ENCODE results near the gene ABCA13.

ABCA13 gene

GRCh38 chr7:48635796-48636195 lies 464.5 kb downstream of the ABCA13 start:
- Histone ChIP-seq H3K27me3 (ENCODE audit: control insufficient read depth, insufficient read depth, low read length, poor library complexity, severe bottlenecking) (no peaks in the 10 kb centered on the region), H3K36me3 (ENCODE audit: control insufficient read depth, insufficient read depth, low read length) (no peaks in the 10 kb centered on the region), H3K4me1 (ENCODE audit: control insufficient read depth, insufficient read depth, low read length) (no peaks in the 10 kb centered on the region), H3K9me3 (ENCODE audit: control insufficient read depth, low read length) (no peaks in the 10 kb centered on the region), H3K4me3 (ENCODE audit: insufficient read depth, low read depth, low read length) (no peak overlapping the region), H3K27ac (ENCODE audit: insufficient read depth, low read depth, low read length, poor library complexity, severe bottlenecking) (no peak overlapping the region)
- 100% methylated on average over 1 of the region's 1 CpG; no CpG with 5 or more reads in 1 of the 2 experiments for WGBS, 2 experiments

- Histone ChIP-seq H3K27ac (ENCODE audit: insufficient read depth, low read depth, low read length, poor library complexity, severe bottlenecking) (no peak overlapping the region), H3K4me3 (ENCODE audit: insufficient read depth, low read depth, low read length) (no peak overlapping the region), H3K9me3 (ENCODE audit: control insufficient read depth, low read length) (no peaks in the 10 kb centered on the region), H3K4me1 (ENCODE audit: control insufficient read depth, insufficient read depth, low read length) (no peaks in the 10 kb centered on the region), H3K27me3 (ENCODE audit: control insufficient read depth, insufficient read depth, low read length, poor library complexity, severe bottlenecking) (no peaks in the 10 kb centered on the region), H3K36me3 (ENCODE audit: control insufficient read depth, insufficient read depth, low read length) (no peaks in the 10 kb centered on the region)
- 87 to 94% methylated on average over 2 to 3 of the region's 3 CpGs for WGBS, 2 experiments
These were observed 465.2 kb downstream of the ABCA13 start for GRCh38 chr7:48636391-48637015.

GRCh38 chr7:48637382-48637781 lies 466.1 kb downstream of the ABCA13 start:
- H3K27ac ChIP-seq (ENCODE audit: insufficient read depth, low read depth, low read length, poor library complexity, severe bottlenecking): no peak overlapping the region
- WGBS, 2 experiments: 90% methylated on average over 1 of the region's 1 CpG; no CpG with 5 or more reads in 1 of the 2 experiments
- H3K27me3 ChIP-seq (ENCODE audit: control insufficient read depth, insufficient read depth, low read length, poor library complexity, severe bottlenecking): no peaks in the 10 kb centered on the region
- H3K36me3 ChIP-seq (ENCODE audit: control insufficient read depth, insufficient read depth, low read length): no peaks in the 10 kb centered on the region
- no peaks in the 10 kb centered on the region for H3K4me1 ChIP-seq (ENCODE audit: control insufficient read depth, insufficient read depth, low read length)
- no peak overlapping the region for H3K4me3 ChIP-seq (ENCODE audit: insufficient read depth, low read depth, low read length)
- H3K9me3 ChIP-seq (ENCODE audit: control insufficient read depth, low read length): no peaks in the 10 kb centered on the region

DNA sequence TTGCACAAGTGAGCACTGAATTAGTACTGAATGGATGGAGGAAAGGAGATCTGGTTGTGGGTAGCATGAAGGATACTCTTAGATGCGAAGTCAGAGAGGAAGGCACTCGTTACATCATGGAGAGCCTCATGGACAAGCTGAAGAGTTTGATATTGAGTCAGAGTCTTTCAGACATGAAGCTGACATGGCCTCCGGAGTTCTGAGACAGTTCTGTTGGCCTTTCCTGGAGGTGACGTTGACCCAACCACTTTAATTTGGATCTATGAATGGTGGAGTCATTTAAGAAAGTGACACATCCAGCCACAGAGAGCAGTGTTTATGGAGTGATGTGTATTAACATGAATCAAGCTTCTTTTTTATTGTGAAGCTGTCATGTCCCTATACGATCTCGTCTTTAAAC lies 466.8 kb downstream of the ABCA13 start:
- H3K27me3 ChIP-seq (ENCODE audit: control insufficient read depth, insufficient read depth, low read length, poor library complexity, severe bottlenecking): no peaks in the 10 kb centered on the region
- H3K27ac ChIP-seq (ENCODE audit: insufficient read depth, low read depth, low read length, poor library complexity, severe bottlenecking): no peak overlapping the region
- no peaks in the 10 kb centered on the region for H3K4me1 ChIP-seq (ENCODE audit: control insufficient read depth, insufficient read depth, low read length)
- WGBS, 2 experiments: 92 to 94% methylated on average over 6 of the region's 6 CpGs
- H3K36me3 ChIP-seq (ENCODE audit: control insufficient read depth, insufficient read depth, low read length): no peaks in the 10 kb centered on the region
- H3K4me3 ChIP-seq (ENCODE audit: insufficient read depth, low read depth, low read length): no peak overlapping the region
- H3K9me3 ChIP-seq (ENCODE audit: control insufficient read depth, low read length): no peaks in the 10 kb centered on the region

DNA sequence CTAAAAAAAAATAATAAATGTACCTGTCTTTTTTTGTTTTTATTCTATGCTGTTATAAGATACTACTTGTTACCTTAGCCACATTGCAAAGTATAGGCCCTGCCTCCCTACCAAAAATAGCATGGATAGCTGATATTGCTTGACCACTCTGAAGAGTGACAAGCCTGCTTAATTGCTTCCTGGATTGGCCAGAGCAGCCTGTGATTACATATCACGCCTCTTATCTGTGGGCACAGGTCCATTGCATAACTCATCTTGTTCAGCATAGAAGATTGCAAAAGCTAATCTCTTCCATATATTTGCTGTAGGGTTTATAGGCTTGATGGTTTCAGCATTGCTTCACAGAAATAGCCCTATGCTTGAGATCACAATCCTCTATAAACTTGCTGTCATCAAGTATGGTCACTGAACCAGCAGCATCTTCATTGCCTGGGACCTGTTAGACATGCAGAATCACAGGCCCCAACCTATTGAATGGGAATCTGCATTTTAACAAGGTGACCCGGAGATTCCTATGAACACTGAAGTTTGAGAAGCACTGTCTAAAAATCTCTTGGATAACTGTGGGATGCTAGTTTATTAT lies 472.3 kb downstream of the ABCA13 start:
- Histone ChIP-seq H3K9me3 (ENCODE audit: control insufficient read depth, low read length) (no peaks in the 10 kb centered on the region), H3K27ac (ENCODE audit: insufficient read depth, low read depth, low read length, poor library complexity, severe bottlenecking) (no peak overlapping the region), H3K4me3 (ENCODE audit: insufficient read depth, low read depth, low read length) (no peak overlapping the region), H3K36me3 (ENCODE audit: control insufficient read depth, insufficient read depth, low read length) (no peaks in the 10 kb centered on the region), H3K27me3 (ENCODE audit: control insufficient read depth, insufficient read depth, low read length, poor library complexity, severe bottlenecking) (no peaks in the 10 kb centered on the region), H3K4me1 (ENCODE audit: control insufficient read depth, insufficient read depth, low read length) (no peaks in the 10 kb centered on the region)
- WGBS, 2 experiments: 92 to 96% methylated on average over 2 of the region's 2 CpGs

GRCh38 chr7:48658138-48658537 lies 486.9 kb downstream of the ABCA13 start:
- H3K27me3 ChIP-seq (ENCODE audit: control insufficient read depth, insufficient read depth, low read length, poor library complexity, severe bottlenecking): no peaks in the 10 kb centered on the region
- WGBS, 2 experiments: 89 to 96% methylated on average over 2 of the region's 2 CpGs

DNA sequence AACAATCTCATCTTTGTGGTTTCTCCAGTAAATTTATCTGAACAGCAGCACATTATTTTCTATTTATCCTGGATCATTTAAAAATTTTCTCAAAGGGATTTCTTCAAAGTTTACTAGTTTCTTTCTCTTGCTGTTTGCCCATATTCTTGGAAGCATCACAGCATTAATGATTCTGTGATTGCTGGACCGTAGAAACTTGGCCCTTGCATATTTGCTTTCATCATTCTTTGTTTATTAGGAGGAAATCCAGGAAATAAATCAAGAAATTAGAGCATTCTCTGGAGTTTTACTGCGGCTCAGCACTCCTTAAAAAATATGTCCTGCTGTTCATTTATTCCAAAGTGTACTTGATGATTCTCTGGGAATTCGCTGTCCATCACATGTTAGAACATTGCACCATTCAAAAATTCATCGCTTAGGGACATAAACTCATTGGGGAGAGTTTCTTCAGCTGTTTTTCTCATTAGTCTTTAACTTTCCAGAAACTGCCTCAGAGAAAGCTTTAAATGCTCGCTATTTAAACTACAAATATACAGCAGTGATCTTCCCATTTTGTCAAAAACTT lies 489.1 kb downstream of the ABCA13 start:
- Histone ChIP-seq H3K27ac (ENCODE audit: insufficient read depth, low read depth, low read length, poor library complexity, severe bottlenecking) (no peak overlapping the region), H3K9me3 (ENCODE audit: control insufficient read depth, low read length) (no peaks in the 10 kb centered on the region), H3K36me3 (ENCODE audit: control insufficient read depth, insufficient read depth, low read length) (no peaks in the 10 kb centered on the region), H3K4me3 (ENCODE audit: insufficient read depth, low read depth, low read length) (no peak overlapping the region), H3K4me1 (ENCODE audit: control insufficient read depth, insufficient read depth, low read length) (no peaks in the 10 kb centered on the region), H3K27me3 (ENCODE audit: control insufficient read depth, insufficient read depth, low read length, poor library complexity, severe bottlenecking) (no peaks in the 10 kb centered on the region)
- WGBS, 2 experiments: 95% methylated on average over 5 of the region's 5 CpGs

More at GRCh38 chr7:48658138-48658537, 486.9 kb downstream of the ABCA13 start:
- Histone ChIP-seq H3K27ac (ENCODE audit: insufficient read depth, low read depth, low read length, poor library complexity, severe bottlenecking) (no peak overlapping the region), H3K4me3 (ENCODE audit: insufficient read depth, low read depth, low read length) (no peak overlapping the region), H3K4me1 (ENCODE audit: control insufficient read depth, insufficient read depth, low read length) (no peaks in the 10 kb centered on the region), H3K9me3 (ENCODE audit: control insufficient read depth, low read length) (no peaks in the 10 kb centered on the region), H3K36me3 (ENCODE audit: control insufficient read depth, insufficient read depth, low read length) (no peaks in the 10 kb centered on the region)

DNA sequence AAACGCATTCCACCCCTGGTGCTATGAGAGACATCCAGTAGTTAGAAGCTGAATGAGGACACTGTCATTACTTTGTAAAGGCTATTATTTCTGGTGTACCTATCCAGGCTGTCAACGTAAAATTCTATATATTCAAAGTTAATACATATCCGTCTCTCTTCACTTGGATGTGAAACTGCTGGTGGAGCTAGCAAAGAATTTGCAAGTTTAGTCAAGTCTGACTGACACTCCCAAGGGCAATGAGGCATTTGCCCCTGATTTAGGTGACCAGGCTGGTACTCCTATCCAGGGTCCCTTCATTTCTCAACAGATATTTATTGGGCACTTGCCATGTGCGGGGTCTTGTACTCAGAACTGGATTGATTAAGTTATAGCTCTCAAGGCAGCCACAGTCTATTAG lies 493.0 kb downstream of the ABCA13 start:
- WGBS, 2 experiments: 92 to 97% methylated on average over 4 of the region's 4 CpGs
- H3K4me1 ChIP-seq (ENCODE audit: control insufficient read depth, insufficient read depth, low read length): no peaks in the 10 kb centered on the region
- no peaks in the 10 kb centered on the region for H3K27me3 ChIP-seq (ENCODE audit: control insufficient read depth, insufficient read depth, low read length, poor library complexity, severe bottlenecking)
- no peak overlapping the region for H3K4me3 ChIP-seq (ENCODE audit: insufficient read depth, low read depth, low read length)
- no peak overlapping the region for H3K27ac ChIP-seq (ENCODE audit: insufficient read depth, low read depth, low read length, poor library complexity, severe bottlenecking)
- H3K9me3 ChIP-seq (ENCODE audit: control insufficient read depth, low read length): no peaks in the 10 kb centered on the region
- H3K36me3 ChIP-seq (ENCODE audit: control insufficient read depth, insufficient read depth, low read length): no peaks in the 10 kb centered on the region

DNA sequence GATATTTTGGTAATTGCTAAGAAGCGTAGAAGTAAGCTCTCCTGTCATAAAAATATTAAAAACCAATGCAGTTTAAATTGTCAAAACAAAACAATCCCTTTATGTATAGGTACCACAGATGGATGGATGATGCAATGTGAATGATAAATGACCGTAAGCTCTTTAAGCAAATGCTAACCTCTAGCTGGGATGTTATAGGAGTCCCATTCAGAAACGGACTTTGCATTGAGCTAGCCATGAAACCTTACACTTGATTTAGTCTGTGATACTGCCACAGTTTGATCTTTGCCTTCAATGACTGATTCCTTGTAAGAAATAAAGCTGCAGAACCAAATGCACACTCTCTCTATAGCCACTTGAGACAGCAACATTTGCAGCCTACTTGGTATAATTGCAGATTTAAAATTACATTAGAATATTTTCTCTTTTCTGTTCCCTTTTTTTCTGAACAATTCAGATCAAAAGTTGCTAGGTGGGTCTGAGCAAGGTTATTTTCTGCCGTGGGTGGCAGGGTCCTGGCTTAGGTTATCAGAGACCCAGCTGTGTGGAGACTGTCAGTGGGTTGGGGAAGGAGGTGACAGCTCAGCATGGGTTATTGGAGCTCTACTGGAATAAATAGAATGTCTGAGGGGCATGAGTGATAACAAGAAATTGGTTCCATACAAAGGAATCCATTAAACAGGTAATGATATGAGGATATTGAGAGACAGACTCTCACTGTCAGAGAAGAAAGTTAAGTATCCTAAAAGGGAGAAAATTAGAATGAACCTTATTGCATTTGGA lies 494.3 kb downstream of the ABCA13 start:
- 85 to 88% methylated on average over 3 to 4 of the region's 4 CpGs for WGBS, 2 experiments
- Histone ChIP-seq H3K27ac (ENCODE audit: insufficient read depth, low read depth, low read length, poor library complexity, severe bottlenecking) (no peak overlapping the region), H3K27me3 (ENCODE audit: control insufficient read depth, insufficient read depth, low read length, poor library complexity, severe bottlenecking) (no peaks in the 10 kb centered on the region), H3K4me1 (ENCODE audit: control insufficient read depth, insufficient read depth, low read length) (no peaks in the 10 kb centered on the region), H3K36me3 (ENCODE audit: control insufficient read depth, insufficient read depth, low read length) (no peaks in the 10 kb centered on the region), H3K4me3 (ENCODE audit: insufficient read depth, low read depth, low read length) (no peak overlapping the region), H3K9me3 (ENCODE audit: control insufficient read depth, low read length) (no peaks in the 10 kb centered on the region)

- Histone ChIP-seq H3K27ac (ENCODE audit: insufficient read depth, low read depth, low read length, poor library complexity, severe bottlenecking) (no peak overlapping the region), H3K9me3 (ENCODE audit: control insufficient read depth, low read length) (no peaks in the 10 kb centered on the region), H3K4me1 (ENCODE audit: control insufficient read depth, insufficient read depth, low read length) (no peaks in the 10 kb centered on the region), H3K27me3 (ENCODE audit: control insufficient read depth, insufficient read depth, low read length, poor library complexity, severe bottlenecking) (no peaks in the 10 kb centered on the region), H3K4me3 (ENCODE audit: insufficient read depth, low read depth, low read length) (no peak overlapping the region), H3K36me3 (ENCODE audit: control insufficient read depth, insufficient read depth, low read length) (no peaks in the 10 kb centered on the region)
- WGBS, 2 experiments: 92 to 93% methylated on average over 1 of the region's 1 CpG
These were observed 496.1 kb downstream of the ABCA13 start for GRCh38 chr7:48667407-48667806.
